HCT116 (cell line): ENCODE results near the gene SLC9C2. TPM values are rescaled to one million over a fixed set of nuclear protein-coding genes. Genes with fewer than 3 reads are reported as not detected.

Source experiments
- ATAC-seq: fragments of 200-7000 bp; cut with Tn5 transposase; 2 replicates; pipeline ENCODE4 v1.9.1; 2020; ENCODE audit warnings: mild to moderate bottlenecking, moderate library complexity
- BruUV-seq: library from RNA; stranded (reverse); fragments of 400-500 nt; replicated peaks from 2 replicates; lab custom pipeline; 2021; lab: Mats Ljungman, UMichigan
- CTCF ChIA-PET: fragments of 300-600 bp; sonication (Branson Sonifier 250); formaldehyde crosslinking; loops from one replicate; lab custom pipeline; 2021; ENCODE audit warnings: antibody characterized with exemption; lab: Charles Lee
- POLR2A ChIA-PET: fragments of 300-600, 350-600 bp; sonication (Branson Sonifier 250); formaldehyde crosslinking; loops from one replicate; lab custom pipeline; 2021; ENCODE audit warnings: antibody characterized with exemption; lab: Charles Lee
- RAD21 ChIA-PET, 2 experiments: fragments of 300-600 bp; sonication (Branson Sonifier 250); formaldehyde crosslinking; loops; one replicate each; lab custom pipeline; 2023; ENCODE audit warnings: low total read pairs in 2 of 2; ENCODE audit not compliant: uncharacterized antibody in 2 of 2, unreplicated experiment in 2 of 2, low non-redundant PET in 1 of 2; lab: Charles Lee
- DNase-seq: peaks from one replicate; pipeline ENCODE4 v3.0.0-alpha.2; 2010; ENCODE audit warnings: low read depth, low spot score
- H2AFZ ChIP-seq: fragments of 200-600 bp; shearing (Covaris generic), sonication (generic); 2 replicates; pipeline ENCODE4 v1.6.1; 2017; ENCODE audit warnings: low read depth, mixed run types, mixed read lengths, antibody characterized with exemption, low read length; ENCODE audit not compliant: poor library complexity, severe bottlenecking
- H3K27ac ChIP-seq: 2 replicates; pipeline ENCODE4 v1.5.1; 2012; ENCODE audit warnings: low read depth, low read length
- H3K27me3 ChIP-seq: fragments of 200-600 bp; sonication (generic); 2 replicates; pipeline ENCODE4 v1.6.1; 2016; ENCODE audit warnings: mixed run types, low read length, mixed read lengths; ENCODE audit not compliant: insufficient read depth
- H3K36me3 ChIP-seq, 2 experiments: fragments of 200-500 bp in 1 of 2; fragments of 200-600 bp in 1 of 2; sonication (Bioruptor generic) in 1 of 2; sonication (generic) in 1 of 2; 2 replicates each; pipeline versions ENCODE4 v1.5.1 to v1.6.1; 2014 to 2016; ENCODE audit warnings: low read length in 2 of 2, inconsistent platforms in 1 of 2, mixed read lengths in 1 of 2, mixed run types in 1 of 2; ENCODE audit not compliant: insufficient read depth in 2 of 2, control insufficient read depth in 1 of 2
- H3K4me1 ChIP-seq, 2 experiments: fragments of 200-600 bp in 1 of 2; sonication (generic) in 1 of 2; 2 replicates each; pipeline versions ENCODE4 v1.5.1 to v1.6.1; 2012 to 2017; ENCODE audit warnings: low read length in 2 of 2, inconsistent platforms in 1 of 2, mild to moderate bottlenecking in 1 of 2, mixed read lengths in 1 of 2, mixed run types in 1 of 2, moderate library complexity in 1 of 2; ENCODE audit not compliant: insufficient read depth in 2 of 2, control insufficient read depth in 1 of 2
- H3K4me2 ChIP-seq: fragments of 200-600 bp; sonication (generic); 2 replicates; pipeline ENCODE4 v1.6.1; 2017; ENCODE audit warnings: mixed run types, low read length, mixed read lengths
- H3K4me3 ChIP-seq, 2 experiments: fragments of 200-600 bp in 1 of 2; sonication (generic) in 1 of 2; replicated peaks in 1 of 2; 2 replicates each; pipeline ENCODE4 v1.5.1; 2011 to 2016; ENCODE audit warnings: low read length in 2 of 2, control low read depth in 1 of 2, low read depth in 1 of 2, mild to moderate bottlenecking in 1 of 2, mixed read lengths in 1 of 2, mixed run types in 1 of 2
- H3K79me2 ChIP-seq: fragments of 200-600 bp; sonication (generic); 2 replicates; pipeline ENCODE4 v1.6.1; 2017; ENCODE audit warnings: mild to moderate bottlenecking, mixed run types, low read length, moderate library complexity, mixed read lengths; ENCODE audit not compliant: insufficient read depth
- H3K9ac ChIP-seq: fragments of 200-600 bp; sonication (generic); 2 replicates; pipeline ENCODE4 v1.6.1; 2016; ENCODE audit warnings: low read length, mixed read lengths
- H3K9me2 ChIP-seq: fragments of 200-600 bp; sonication (generic), shearing (Covaris generic); 2 replicates; pipeline ENCODE4 v1.6.1; 2017; ENCODE audit warnings: mixed run types, mild to moderate bottlenecking, moderate library complexity; ENCODE audit not compliant: insufficient read depth
- H3K9me3 ChIP-seq, 2 experiments: fragments of 200-500 bp in 1 of 2; fragments of 200-600 bp in 1 of 2; sonication (Bioruptor generic) in 1 of 2; sonication (generic) in 1 of 2; 2 replicates each; pipeline ENCODE4 v1.6.1; 2014 to 2017; ENCODE audit warnings: low read length in 2 of 2, mixed read lengths in 2 of 2, inconsistent platforms in 1 of 2, low read depth in 1 of 2, mild to moderate bottlenecking in 1 of 2, mixed run types in 1 of 2, moderate library complexity in 1 of 2; ENCODE audit not compliant: control insufficient read depth in 1 of 2, insufficient read depth in 1 of 2
- H4K20me1 ChIP-seq: fragments of 200-600 bp; sonication (generic), shearing (Covaris generic); 2 replicates; pipeline ENCODE4 v1.6.1; 2017; ENCODE audit warnings: mixed run types, mild to moderate bottlenecking, moderate library complexity; ENCODE audit not compliant: insufficient read depth
- CBX3 ChIP-seq: IDR thresholded peaks from 2 replicates; pipeline ENCODE4 v1.6.1; 2012; ENCODE audit warnings: low read depth
- CEBPB ChIP-seq: IDR thresholded peaks from 2 replicates; pipeline ENCODE4 v1.6.1; 2012; ENCODE audit warnings: low read depth
- EGR1 ChIP-seq: IDR thresholded peaks from 2 replicates; pipeline ENCODE4 v1.6.1; 2012; ENCODE audit warnings: low read depth
- ELF1 ChIP-seq: IDR thresholded peaks from 2 replicates; pipeline ENCODE4 v1.6.1; 2012; ENCODE audit warnings: low read depth, borderline replicate concordance
- EZH2 ChIP-seq: fragments of 200-600 bp; sonication (generic); IDR thresholded peaks from 2 replicates; pipeline ENCODE4 v1.6.1; 2017; ENCODE audit warnings: antibody characterized with exemption, mixed run types
- FOSL1 ChIP-seq: IDR thresholded peaks from 2 replicates; pipeline ENCODE4 v1.6.1; 2012; ENCODE audit warnings: low read depth
- POLR2AphosphoS5 ChIP-seq: IDR thresholded peaks from 2 replicates; pipeline ENCODE4 v1.6.1; 2011; ENCODE audit warnings: mild to moderate bottlenecking, low read depth, low read length, moderate library complexity
- RAD21 ChIP-seq: IDR thresholded peaks from 2 replicates; pipeline ENCODE4 v1.6.1; 2012; ENCODE audit warnings: low read depth, mild to moderate bottlenecking
- SIN3A ChIP-seq: IDR thresholded peaks from 2 replicates; pipeline ENCODE4 v1.6.1; 2012; ENCODE audit warnings: low read depth
- SP1 ChIP-seq: IDR thresholded peaks from 2 replicates; pipeline ENCODE4 v1.6.1; 2012; ENCODE audit warnings: low read depth
- SRF ChIP-seq: IDR thresholded peaks from 2 replicates; pipeline ENCODE4 v1.6.1; 2012; ENCODE audit warnings: low read depth
- TCF7L2 ChIP-seq: IDR thresholded peaks from 2 replicates; pipeline ENCODE4 v1.7.0; 2011; ENCODE audit warnings: borderline replicate concordance, inconsistent platforms; ENCODE audit not compliant: insufficient read depth, insufficient read length; ENCODE audit errors: extremely low read depth
- YY1 ChIP-seq: IDR thresholded peaks from 2 replicates; pipeline ENCODE4 v1.6.1; 2011; ENCODE audit warnings: low read length, low read depth, moderate library complexity, mild to moderate bottlenecking; ENCODE audit not compliant: insufficient replicate concordance; ENCODE audit errors: extremely low read depth
- ZFX ChIP-seq: fragments of 450-650 bp; IDR thresholded peaks from 2 replicates; pipeline ENCODE4 v1.6.1; 2017
- intact Hi-C: fragments of 100-400 bp; cut with micrococcal nuclease; formaldehyde crosslinking; loops from 2 replicates; pipeline ENCODE4 v1.10.0; 2022
- total RNA-seq: library from RNA; stranded (reverse); gene quantifications from one replicate; pipeline ENCODE4 v1.2.1, GENCODE V29; 2021; ENCODE audit not compliant: unreplicated experiment
- TF ChIP-seq, protein P1 (sequence below), 3 experiments: fragments of 200-600 bp in 1 of 3; sonication (generic) in 1 of 3; IDR thresholded peaks in 2 of 3; conservative IDR thresholded peaks in 1 of 3; 2 replicates each; pipeline ENCODE4 v1.5.1; 2012 to 2017; ENCODE audit warnings: low read depth in 2 of 3, low read length in 2 of 3, antibody characterized with exemption in 1 of 3, borderline replicate concordance in 1 of 3, control low read depth in 1 of 3, mild to moderate bottlenecking in 1 of 3, mixed read lengths in 1 of 3, mixed run types in 1 of 3, moderate library complexity in 1 of 3; ENCODE audit not compliant: insufficient read depth in 1 of 3
- TF ChIP-seq, protein P2 (sequence below): IDR thresholded peaks from 2 replicates; pipeline ENCODE4 v1.6.1; 2012
- TF ChIP-seq, protein P3 (sequence below): IDR thresholded peaks from 2 replicates; pipeline ENCODE4 v1.6.1; 2012; ENCODE audit warnings: low read depth

SLC9C2 gene
- total RNA-seq, 1 experiment from 2014 or later, result not detected

DNA sequence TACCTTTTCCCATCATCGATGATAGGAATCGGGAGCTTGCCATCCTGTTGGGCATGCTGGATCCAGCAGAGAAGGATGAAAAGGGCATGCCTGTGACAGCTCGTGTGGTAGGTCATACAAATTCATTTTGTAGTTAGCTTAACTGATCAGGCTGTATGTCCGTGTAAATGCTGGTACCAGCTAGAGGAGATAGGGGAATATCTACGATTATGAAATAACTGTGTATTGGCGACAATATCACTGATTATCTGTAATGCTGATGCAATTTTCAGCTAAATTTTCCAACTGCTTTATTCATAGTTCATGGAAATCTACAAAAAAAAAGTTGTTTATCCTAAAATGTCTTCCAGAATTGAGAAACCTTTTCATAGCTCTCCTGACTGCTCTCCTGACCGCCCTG, 117.5 kb downstream of the SLC9C2 start:
- no peak for ATAC-seq
- no TSS peak for BruUV-seq
- POLR2A ChIA-PET, result no interaction called here
- H3K9ac ChIP-seq, result no peak overlapping the region
- H4K20me1 ChIP-seq, result no peaks in the 10 kb centered on the region; the same call in 1 of the 2 replicates
- TF ChIP-seq ZFX (no peak), YY1 (no peak), SIN3A (no peak), SP1 (no peak), CBX3 (no peak), FOSL1 (no peak), EGR1 (no peak), RAD21 (no peak), EZH2 (no peak), CEBPB (no peak)
- CTCF ChIA-PET, result no interaction called here
- DNase-seq, result no peak
- H3K4me1 ChIP-seq, result peaks cover 0 to 5% of the 10 kb centered on the region in 2 experiments; a peak in 1 of 4 replicates
- H2AFZ ChIP-seq, result no peak overlapping the region
- RAD21 ChIA-PET, result no interaction called here
- no peaks in the 10 kb centered on the region for H3K9me3 ChIP-seq
- no peaks in the 10 kb centered on the region for H3K27me3 ChIP-seq
- H3K4me2 ChIP-seq, result no peak overlapping the region
- peaks cover 66 to 81% of the 10 kb centered on the region in 2 experiments for H3K36me3 ChIP-seq
- no peak overlapping the region for H3K4me3 ChIP-seq
- intact Hi-C loops, result no loop called here
- H3K79me2 ChIP-seq, result peaks cover 28% of the 10 kb centered on the region
- no peaks in the 10 kb centered on the region for H3K9me2 ChIP-seq
- H3K27ac ChIP-seq, result no peak overlapping the region

DNA sequence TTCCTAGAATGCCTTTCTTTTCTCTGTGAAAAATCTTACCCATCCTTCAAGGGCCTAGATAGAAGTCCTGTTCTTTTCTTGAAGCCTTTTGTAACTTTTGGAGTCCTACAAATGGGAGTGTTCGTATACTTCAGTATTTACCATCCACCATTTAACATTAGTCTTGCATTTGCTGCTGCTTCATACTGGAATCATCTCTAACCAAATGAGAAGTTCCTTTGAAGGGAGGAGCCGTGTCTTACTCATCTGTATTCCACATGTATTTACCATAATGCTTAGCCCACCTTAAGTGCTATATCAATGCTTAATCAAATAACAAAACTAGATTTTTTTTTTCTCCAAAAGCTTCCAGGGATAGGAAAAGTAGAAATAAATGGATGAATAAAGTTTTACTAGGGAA, 118.6 kb downstream of the SLC9C2 start:
- no peak overlapping the region for H3K4me3 ChIP-seq
- no peaks in the 10 kb centered on the region for H3K9me2 ChIP-seq
- H3K9me3 ChIP-seq, result no peaks in the 10 kb centered on the region
- no peak overlapping the region for H3K9ac ChIP-seq
- no peak overlapping the region for H3K4me2 ChIP-seq
- no peaks in the 10 kb centered on the region for H3K27me3 ChIP-seq
- ATAC-seq (no peak), DNase-seq (no peak)
- H3K27ac ChIP-seq, result no peak overlapping the region
- no TSS peak for BruUV-seq
- ChIA-PET CTCF (interaction anchor here (0.7 kb wide), 1 partner anchor 658 kb away, joined by 4 read pairs; no protein-coding TSS in a partner anchor), RAD21 (no interaction called here), POLR2A (no interaction called here)
- intact Hi-C loops, result no loop called here
- H2AFZ ChIP-seq, result no peak overlapping the region
- no peaks in the 10 kb centered on the region; the same call in 1 of the 2 replicates for H4K20me1 ChIP-seq
- peaks cover 40% of the 10 kb centered on the region for H3K79me2 ChIP-seq
- peaks cover 0 to 9% of the 10 kb centered on the region in 2 experiments; a peak in 1 of 4 replicates for H3K4me1 ChIP-seq
- H3K36me3 ChIP-seq, result peaks cover 70 to 85% of the 10 kb centered on the region in 2 experiments
- no peak for TF ChIP-seq TCF7L2
- TF ChIP-seq CBX3, result no peak
- TF ChIP-seq SRF, result no peak
- no peak for TF ChIP-seq SP1
- no peak for TF ChIP-seq ELF1
- TF ChIP-seq, protein P1, sequence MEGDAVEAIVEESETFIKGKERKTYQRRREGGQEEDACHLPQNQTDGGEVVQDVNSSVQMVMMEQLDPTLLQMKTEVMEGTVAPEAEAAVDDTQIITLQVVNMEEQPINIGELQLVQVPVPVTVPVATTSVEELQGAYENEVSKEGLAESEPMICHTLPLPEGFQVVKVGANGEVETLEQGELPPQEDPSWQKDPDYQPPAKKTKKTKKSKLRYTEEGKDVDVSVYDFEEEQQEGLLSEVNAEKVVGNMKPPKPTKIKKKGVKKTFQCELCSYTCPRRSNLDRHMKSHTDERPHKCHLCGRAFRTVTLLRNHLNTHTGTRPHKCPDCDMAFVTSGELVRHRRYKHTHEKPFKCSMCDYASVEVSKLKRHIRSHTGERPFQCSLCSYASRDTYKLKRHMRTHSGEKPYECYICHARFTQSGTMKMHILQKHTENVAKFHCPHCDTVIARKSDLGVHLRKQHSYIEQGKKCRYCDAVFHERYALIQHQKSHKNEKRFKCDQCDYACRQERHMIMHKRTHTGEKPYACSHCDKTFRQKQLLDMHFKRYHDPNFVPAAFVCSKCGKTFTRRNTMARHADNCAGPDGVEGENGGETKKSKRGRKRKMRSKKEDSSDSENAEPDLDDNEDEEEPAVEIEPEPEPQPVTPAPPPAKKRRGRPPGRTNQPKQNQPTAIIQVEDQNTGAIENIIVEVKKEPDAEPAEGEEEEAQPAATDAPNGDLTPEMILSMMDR (IDR thresholded peaks at IDR 0.05 in 2 of 3, conservative IDR thresholded peaks at IDR 0.05 in 1 of 3; ENCODE audit: borderline replicate concordance in 1 of 3, insufficient read depth in 1 of 3, low read depth in 2 of 3, low read length in 2 of 3), result no peak
- TF ChIP-seq, protein P2, sequence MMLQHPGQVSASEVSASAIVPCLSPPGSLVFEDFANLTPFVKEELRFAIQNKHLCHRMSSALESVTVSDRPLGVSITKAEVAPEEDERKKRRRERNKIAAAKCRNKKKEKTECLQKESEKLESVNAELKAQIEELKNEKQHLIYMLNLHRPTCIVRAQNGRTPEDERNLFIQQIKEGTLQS, result no peak
- no peak for TF ChIP-seq POLR2AphosphoS5
- TF ChIP-seq, protein P3, sequence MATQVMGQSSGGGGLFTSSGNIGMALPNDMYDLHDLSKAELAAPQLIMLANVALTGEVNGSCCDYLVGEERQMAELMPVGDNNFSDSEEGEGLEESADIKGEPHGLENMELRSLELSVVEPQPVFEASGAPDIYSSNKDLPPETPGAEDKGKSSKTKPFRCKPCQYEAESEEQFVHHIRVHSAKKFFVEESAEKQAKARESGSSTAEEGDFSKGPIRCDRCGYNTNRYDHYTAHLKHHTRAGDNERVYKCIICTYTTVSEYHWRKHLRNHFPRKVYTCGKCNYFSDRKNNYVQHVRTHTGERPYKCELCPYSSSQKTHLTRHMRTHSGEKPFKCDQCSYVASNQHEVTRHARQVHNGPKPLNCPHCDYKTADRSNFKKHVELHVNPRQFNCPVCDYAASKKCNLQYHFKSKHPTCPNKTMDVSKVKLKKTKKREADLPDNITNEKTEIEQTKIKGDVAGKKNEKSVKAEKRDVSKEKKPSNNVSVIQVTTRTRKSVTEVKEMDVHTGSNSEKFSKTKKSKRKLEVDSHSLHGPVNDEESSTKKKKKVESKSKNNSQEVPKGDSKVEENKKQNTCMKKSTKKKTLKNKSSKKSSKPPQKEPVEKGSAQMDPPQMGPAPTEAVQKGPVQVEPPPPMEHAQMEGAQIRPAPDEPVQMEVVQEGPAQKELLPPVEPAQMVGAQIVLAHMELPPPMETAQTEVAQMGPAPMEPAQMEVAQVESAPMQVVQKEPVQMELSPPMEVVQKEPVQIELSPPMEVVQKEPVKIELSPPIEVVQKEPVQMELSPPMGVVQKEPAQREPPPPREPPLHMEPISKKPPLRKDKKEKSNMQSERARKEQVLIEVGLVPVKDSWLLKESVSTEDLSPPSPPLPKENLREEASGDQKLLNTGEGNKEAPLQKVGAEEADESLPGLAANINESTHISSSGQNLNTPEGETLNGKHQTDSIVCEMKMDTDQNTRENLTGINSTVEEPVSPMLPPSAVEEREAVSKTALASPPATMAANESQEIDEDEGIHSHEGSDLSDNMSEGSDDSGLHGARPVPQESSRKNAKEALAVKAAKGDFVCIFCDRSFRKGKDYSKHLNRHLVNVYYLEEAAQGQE, result no peak
